ENCODE data around the gene DVL1. TPM values are rescaled to one million over a fixed set of nuclear protein-coding genes. Genes with fewer than 3 reads are reported as not detected.

The DVL1 gene
- polyA plus RNA-seq, 1 experiment = 23.6 TPM

DNA sequence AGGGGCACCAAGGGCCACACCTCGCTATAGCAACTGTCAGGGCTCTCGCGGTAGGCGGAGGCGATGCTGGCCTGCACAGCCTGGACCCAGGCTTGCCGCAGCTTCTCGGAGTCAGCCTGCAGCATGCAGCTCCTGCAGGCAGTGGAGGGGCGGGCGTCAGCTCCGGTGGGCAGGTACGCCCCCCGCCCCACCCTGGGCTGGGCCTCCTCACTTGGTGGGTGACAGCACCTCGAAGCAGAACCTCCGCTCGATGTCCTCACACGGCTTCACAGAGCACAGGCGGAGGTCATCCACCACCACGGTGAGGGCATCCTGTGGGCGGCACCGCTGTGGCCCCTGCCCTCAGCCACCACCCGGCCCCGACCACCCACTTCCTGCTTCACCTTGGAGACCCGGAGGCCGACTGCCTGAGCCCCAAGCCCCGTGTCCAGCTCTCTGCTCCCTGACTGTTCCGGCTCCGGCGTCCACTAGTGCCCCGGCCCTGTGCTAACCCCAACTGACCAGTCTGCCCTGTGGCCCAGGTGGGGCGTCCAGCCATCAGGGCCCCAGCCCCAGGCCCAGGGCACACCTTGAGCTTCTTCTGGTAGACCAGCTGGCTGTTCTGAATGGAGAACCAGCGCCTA, 51.3 kb downstream of the DVL1 start:
- H3K4me3 ChIP-seq (ENCODE audit: low read depth, low read length) = no peak overlapping the region
- no peaks in the 10 kb centered on the region for H3K27me3 ChIP-seq (ENCODE audit: control insufficient read depth, insufficient read depth, low read length)
- peaks cover 19% of the 10 kb centered on the region for H3K36me3 ChIP-seq (ENCODE audit: control insufficient read depth, insufficient read depth, low read length)
- POLR2A ChIA-PET = no interaction called here
- no peak for DNase-seq (ENCODE audit: low read depth)
- CTCF ChIA-PET = no interaction called here
- TF ChIP-seq, protein P1, sequence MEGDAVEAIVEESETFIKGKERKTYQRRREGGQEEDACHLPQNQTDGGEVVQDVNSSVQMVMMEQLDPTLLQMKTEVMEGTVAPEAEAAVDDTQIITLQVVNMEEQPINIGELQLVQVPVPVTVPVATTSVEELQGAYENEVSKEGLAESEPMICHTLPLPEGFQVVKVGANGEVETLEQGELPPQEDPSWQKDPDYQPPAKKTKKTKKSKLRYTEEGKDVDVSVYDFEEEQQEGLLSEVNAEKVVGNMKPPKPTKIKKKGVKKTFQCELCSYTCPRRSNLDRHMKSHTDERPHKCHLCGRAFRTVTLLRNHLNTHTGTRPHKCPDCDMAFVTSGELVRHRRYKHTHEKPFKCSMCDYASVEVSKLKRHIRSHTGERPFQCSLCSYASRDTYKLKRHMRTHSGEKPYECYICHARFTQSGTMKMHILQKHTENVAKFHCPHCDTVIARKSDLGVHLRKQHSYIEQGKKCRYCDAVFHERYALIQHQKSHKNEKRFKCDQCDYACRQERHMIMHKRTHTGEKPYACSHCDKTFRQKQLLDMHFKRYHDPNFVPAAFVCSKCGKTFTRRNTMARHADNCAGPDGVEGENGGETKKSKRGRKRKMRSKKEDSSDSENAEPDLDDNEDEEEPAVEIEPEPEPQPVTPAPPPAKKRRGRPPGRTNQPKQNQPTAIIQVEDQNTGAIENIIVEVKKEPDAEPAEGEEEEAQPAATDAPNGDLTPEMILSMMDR (IDR thresholded peaks at IDR 0.05; ENCODE audit: insufficient read depth, low read depth, low read length) = no peak

DNA sequence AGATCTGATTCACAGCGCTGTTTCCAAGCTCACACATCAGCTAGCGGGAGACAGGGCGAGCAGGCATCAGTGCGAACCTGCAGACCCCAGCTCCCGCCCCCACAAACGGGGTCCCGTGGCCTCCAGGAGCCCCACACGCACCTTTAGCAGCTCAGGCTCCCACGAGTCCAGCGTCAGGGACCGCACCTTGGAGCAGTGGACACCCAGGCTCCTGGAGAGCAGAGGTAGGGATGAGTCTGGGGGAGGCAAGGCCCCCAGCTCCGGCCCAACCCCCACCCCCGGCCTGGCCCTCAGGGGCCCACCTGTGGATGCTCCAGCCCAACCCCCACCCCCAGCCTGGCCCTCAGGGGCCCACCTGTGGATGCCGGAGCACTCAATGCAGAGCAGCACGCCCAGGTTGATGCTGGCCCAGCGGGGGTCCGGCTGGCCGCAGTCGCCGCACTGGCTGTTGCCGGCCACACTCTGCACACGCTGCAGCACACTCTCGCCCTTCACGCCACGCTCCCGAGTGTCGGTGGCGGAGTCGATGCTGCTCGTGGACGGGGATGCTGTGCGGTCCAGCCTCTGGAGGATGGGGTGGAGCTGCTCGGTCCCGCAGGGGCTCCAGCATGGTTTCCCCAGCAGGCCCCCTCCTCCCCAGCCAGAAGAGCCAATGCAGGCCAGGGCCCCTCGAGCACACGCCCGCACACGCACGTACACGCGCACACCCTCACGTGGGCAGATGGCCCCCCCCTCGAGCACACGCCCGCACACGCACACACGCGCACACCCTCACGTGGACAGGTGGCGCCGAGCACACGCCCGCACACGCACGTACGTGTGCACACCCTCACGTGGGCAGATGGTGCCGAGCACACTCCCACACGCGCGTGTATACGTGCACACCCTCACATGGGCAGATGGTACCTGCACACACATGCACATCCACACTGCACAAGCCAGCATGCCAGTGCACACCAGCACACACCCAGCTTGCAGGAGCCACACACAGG, 52.9 kb downstream of the DVL1 start:
- H3K27me3 ChIP-seq (ENCODE audit: control insufficient read depth, insufficient read depth, low read length) = no peaks in the 10 kb centered on the region
- TF ChIP-seq, protein P1 (IDR thresholded peaks at IDR 0.05; ENCODE audit: insufficient read depth, low read depth, low read length) = no peak
- H3K4me3 ChIP-seq (ENCODE audit: low read depth, low read length) = no peak overlapping the region
- DNase-seq (ENCODE audit: low read depth) = no peak
- peaks cover 20% of the 10 kb centered on the region for H3K36me3 ChIP-seq (ENCODE audit: control insufficient read depth, insufficient read depth, low read length)
- CTCF ChIA-PET = interaction anchor here (0.7 to 1.5 kb wide), 3 partner anchors 13 to 174 kb away, joined by 3 to 4 read pairs (median 3); no protein-coding TSS in a partner anchor
- POLR2A ChIA-PET = no interaction called here

DNA sequence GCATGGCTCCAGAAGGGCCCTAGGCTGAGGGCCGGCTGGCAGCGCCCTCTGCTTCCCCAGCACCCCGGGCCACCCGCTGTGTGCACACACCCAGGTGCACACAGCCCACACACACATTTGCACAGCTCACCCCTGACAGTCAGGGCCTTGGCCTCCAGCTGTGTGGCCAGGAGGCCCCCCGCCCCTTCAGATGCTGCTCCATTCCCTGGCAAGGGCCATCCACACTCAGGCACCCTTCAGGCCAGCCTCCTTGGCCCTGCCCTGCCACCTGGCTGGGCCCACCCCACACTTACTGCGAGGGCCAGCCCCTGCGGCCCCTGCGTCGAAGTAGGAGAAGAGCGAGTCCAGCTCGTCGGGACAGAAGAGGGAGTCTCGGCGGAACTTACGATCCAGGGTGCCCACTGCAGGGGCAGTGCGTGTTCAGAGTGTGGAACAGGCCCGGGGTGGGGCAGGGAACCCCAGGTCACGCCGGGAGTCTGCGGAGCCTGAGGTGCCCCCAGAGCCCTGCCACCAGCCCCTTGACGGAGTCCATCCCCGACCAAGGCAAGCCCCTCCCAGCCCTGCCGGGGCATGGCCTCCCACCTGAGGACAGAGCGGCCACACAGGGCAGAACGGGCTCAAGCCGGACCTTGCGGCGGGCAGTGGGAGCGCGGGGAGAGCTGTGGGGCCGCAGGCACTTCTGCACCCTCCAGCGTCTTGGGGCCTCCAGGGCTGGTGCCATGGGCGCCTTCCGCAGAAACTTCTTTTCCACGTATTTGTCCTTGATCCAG, 53.9 kb downstream of the DVL1 start:
- Histone ChIP-seq H3K27me3 (ENCODE audit: control insufficient read depth, insufficient read depth, low read length) (no peaks in the 10 kb centered on the region), H3K4me3 (ENCODE audit: low read depth, low read length) (no peak overlapping the region), H3K36me3 (ENCODE audit: control insufficient read depth, insufficient read depth, low read length) (peaks cover 20% of the 10 kb centered on the region)
- TF ChIP-seq, protein P1 (IDR thresholded peaks at IDR 0.05; ENCODE audit: insufficient read depth, low read depth, low read length) = no peak
- no peak for DNase-seq (ENCODE audit: low read depth)
- POLR2A ChIA-PET = no interaction called here
- CTCF ChIA-PET = interaction anchor here (0.7 to 1.5 kb wide), 3 partner anchors 12 to 173 kb away, joined by 3 to 4 read pairs (median 3); no protein-coding TSS in a partner anchor

DNA sequence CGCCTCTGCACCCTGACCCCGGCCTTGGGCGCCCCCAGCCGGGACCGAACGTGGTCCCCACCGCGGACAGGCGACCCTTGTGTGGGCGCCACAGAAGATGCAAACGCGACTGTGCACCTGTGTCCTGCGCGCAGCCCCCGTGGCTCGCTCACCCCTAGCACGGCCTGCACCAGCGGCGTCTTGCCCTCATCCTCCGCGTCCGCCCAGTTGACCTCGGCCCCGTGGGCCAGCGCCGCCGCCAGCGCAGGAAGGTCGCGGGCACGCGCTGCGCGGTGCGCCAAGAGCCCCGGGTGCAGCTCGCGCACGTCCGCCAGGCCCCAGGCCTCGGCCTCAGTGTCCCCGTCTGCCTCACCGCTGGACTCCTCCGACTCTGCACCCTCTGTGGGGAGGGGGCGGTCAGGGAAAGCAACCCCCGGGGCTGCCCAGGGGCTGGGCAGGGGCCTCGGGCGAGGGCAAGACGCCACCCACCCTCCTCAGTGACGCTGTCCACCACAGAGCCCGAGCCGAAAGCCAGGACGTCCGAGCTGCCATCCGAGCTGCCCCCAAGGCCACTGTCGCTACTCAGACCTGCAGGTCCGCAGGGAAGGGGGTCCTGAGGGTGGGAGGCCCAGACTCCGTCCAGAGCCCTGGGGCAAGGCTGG, 54.8 kb downstream of the DVL1 start:
- POLR2A ChIA-PET = no interaction called here
- H3K27me3 ChIP-seq (ENCODE audit: control insufficient read depth, insufficient read depth, low read length) = no peaks in the 10 kb centered on the region
- TF ChIP-seq, protein P1 (IDR thresholded peaks at IDR 0.05; ENCODE audit: insufficient read depth, low read depth, low read length) = no peak
- DNase-seq (ENCODE audit: low read depth) = no peak
- CTCF ChIA-PET = no interaction called here
- H3K4me3 ChIP-seq (ENCODE audit: low read depth, low read length) = no peak overlapping the region
- peaks cover 18% of the 10 kb centered on the region for H3K36me3 ChIP-seq (ENCODE audit: control insufficient read depth, insufficient read depth, low read length)
